RWPE2 (cell line): ENCODE measurements around the gene TCEANC2.

Experiments
- ATAC-seq: fragments of 200-7000 bp; cut with Tn5 transposase; 3 replicates; pipeline ENCODE4 v1.9.1; 2021; ENCODE audit warnings: low read depth
- DNase-seq: peaks from one replicate; pipeline ENCODE4 v3.0.0-alpha.2; 2020; ENCODE audit warnings: low spot score
- H3K27ac ChIP-seq: fragments of 450-650 bp; 2 replicates; pipeline ENCODE4 v1.5.1; 2017; ENCODE audit warnings: mild to moderate bottlenecking; ENCODE audit not compliant: poor library complexity, severe bottlenecking
- H3K27me3 ChIP-seq: fragments of 250-450 bp; sonication (Bioruptor Pico); 2 replicates; pipeline ENCODE4 v1.5.1; 2021; ENCODE audit warnings: mild to moderate bottlenecking, moderate library complexity; ENCODE audit not compliant: insufficient read depth, poor library complexity, severe bottlenecking
- H3K36me3 ChIP-seq: fragments of 250-450 bp; sonication (Bioruptor Pico); 2 replicates; pipeline ENCODE4 v1.5.1; 2020; ENCODE audit warnings: low read depth, mild to moderate bottlenecking, moderate library complexity
- H3K4me1 ChIP-seq: fragments of 250-450 bp; sonication (Bioruptor Pico); 2 replicates; pipeline ENCODE4 v1.5.1; 2021; ENCODE audit warnings: mild to moderate bottlenecking, moderate library complexity; ENCODE audit not compliant: insufficient read depth, poor library complexity, severe bottlenecking
- H3K4me3 ChIP-seq: fragments of 250-450 bp; sonication (Bioruptor Pico); 2 replicates; pipeline ENCODE4 v1.5.1; 2021; ENCODE audit warnings: mild to moderate bottlenecking, moderate library complexity; ENCODE audit not compliant: severe bottlenecking
- H3K9me3 ChIP-seq: fragments of 250-450 bp; sonication (Bioruptor Pico); 2 replicates; pipeline ENCODE4 v1.5.1; 2021; ENCODE audit warnings: mild to moderate bottlenecking, moderate library complexity; ENCODE audit not compliant: severe bottlenecking
- CTCF ChIP-seq: fragments of 450-650 bp; IDR thresholded peaks from one replicate; pipeline ENCODE4 v1.5.1; 2017; ENCODE audit warnings: mild to moderate bottlenecking, moderate library complexity; ENCODE audit not compliant: poor library complexity, severe bottlenecking

TCEANC2 gene

GRCh38 chr1:54105080-54105479 lies 51.7 kb downstream of the TCEANC2 start:
- H3K27me3 ChIP-seq = no peaks in the 10 kb centered on the region

GRCh38 chr1:54105736-54106269 lies 52.4 kb downstream of the TCEANC2 start:
- H3K4me3 ChIP-seq = no peak overlapping the region
- DNase-seq = no peak
- ATAC-seq = no peak
- H3K27me3 ChIP-seq = no peaks in the 10 kb centered on the region
- no peak for TF ChIP-seq CTCF
- no peaks in the 10 kb centered on the region for H3K36me3 ChIP-seq
- no peaks in the 10 kb centered on the region for H3K4me1 ChIP-seq
- no peak overlapping the region for H3K27ac ChIP-seq
- no peaks in the 10 kb centered on the region for H3K9me3 ChIP-seq

More at GRCh38 chr1:54105080-54105479, 51.7 kb downstream of the TCEANC2 start:
- no peaks in the 10 kb centered on the region for H3K36me3 ChIP-seq
- no peak overlapping the region for H3K27ac ChIP-seq
- DNase-seq = no peak
- no peaks in the 10 kb centered on the region for H3K4me1 ChIP-seq
- no peak for ATAC-seq
- H3K4me3 ChIP-seq = no peak overlapping the region
- H3K9me3 ChIP-seq = no peaks in the 10 kb centered on the region
- TF ChIP-seq CTCF = no peak

- Histone ChIP-seq H3K27ac (no peak overlapping the region), H3K27me3 (no peaks in the 10 kb centered on the region), H3K36me3 (no peaks in the 10 kb centered on the region), H3K9me3 (no peaks in the 10 kb centered on the region), H3K4me3 (no peak overlapping the region), H3K4me1 (no peaks in the 10 kb centered on the region)
- ATAC-seq (0 out of 3 replicates have a peak, but pooled peaks have one; percentile 46), DNase-seq (no peak)
- peak; percentile 39 for TF ChIP-seq CTCF
Measured at GRCh38 chr1:54107131-54107530, 53.7 kb downstream of the TCEANC2 start.

- no peaks in the 10 kb centered on the region for H3K27me3 ChIP-seq
- H3K27ac ChIP-seq = no peak overlapping the region
- no peak for TF ChIP-seq CTCF
- H3K36me3 ChIP-seq = no peaks in the 10 kb centered on the region
- ATAC-seq = no peak
- no peak for DNase-seq
- H3K4me1 ChIP-seq = no peaks in the 10 kb centered on the region
- no peak overlapping the region for H3K4me3 ChIP-seq
- H3K9me3 ChIP-seq = no peaks in the 10 kb centered on the region
Measured at GRCh38 chr1:54108156-54108555, 54.7 kb downstream of the TCEANC2 start.
